GM12874 (cell line): Measurements from ENCODE around the gene USB1.

Experiments
- CTCF ChIP-seq: IDR thresholded peaks from 2 replicates; pipeline ENCODE4 v1.5.1; 2011; ENCODE audit warnings: low read depth, mild to moderate bottlenecking, control low read depth, low read length, moderate library complexity; ENCODE audit not compliant: insufficient read depth

The USB1 gene

GRCh38 chr16:57996406-57997175, 4.6 kb upstream of the USB1 start:
- TF ChIP-seq CTCF, result no peak

- no peak for TF ChIP-seq CTCF
These were observed 4.1 kb upstream of the USB1 start for GRCh38 chr16:57997176-57997527.

GRCh38 chr16:57997528-57998265, 3.5 kb upstream of the USB1 start:
- TF ChIP-seq CTCF, result no peak

- TF ChIP-seq CTCF, result no peak
These were observed 2.7 kb upstream of the USB1 start for GRCh38 chr16:57998486-57998885.

GRCh38 chr16:57998992-57999365, 2.2 kb upstream of the USB1 start:
- no peak for TF ChIP-seq CTCF

GRCh38 chr16:57999366-57999970, 1.7 kb upstream of the USB1 start:
- TF ChIP-seq CTCF, result no peak

- TF ChIP-seq CTCF, result no peak
These were observed 1.1 kb upstream of the USB1 start, which contains the start of gene ZNF319 for GRCh38 chr16:57999971-58000705. ZNF319 (minus strand) TSS chr16:58000672; CDS start chr16:57998265, 2,407 bp downstream.
